Activated CD8-positive, alpha-beta memory T cell treated with anti-CD3 and anti-CD28 coated beads for 24 hours (primary cell): Measurements from ENCODE around the gene FAM81A.
"Not testable (repeated sequence)": the region's sequence is repeated elsewhere in the genome, so short reads cannot be mapped to it uniquely, and the experiment has no call there.

ENCODE experiments used
- DNase-seq: peaks from one replicate; pipeline ENCODE4 v3.0.0-alpha.2; 2020

FAM81A gene

GRCh38 chr15:59437817-59438624 is at the start of gene FAM81A:
Gene FAM81A, plus strand, starts transcription at chr15:59438186. Its CDS starts 20,441 bp downstream, at chr15:59458627.
- peak; percentile 75 for DNase-seq

- no peak for DNase-seq
These were observed 49.3 kb upstream of the FAM81A start for GRCh38 chr15:59388670-59389069.

DNA sequence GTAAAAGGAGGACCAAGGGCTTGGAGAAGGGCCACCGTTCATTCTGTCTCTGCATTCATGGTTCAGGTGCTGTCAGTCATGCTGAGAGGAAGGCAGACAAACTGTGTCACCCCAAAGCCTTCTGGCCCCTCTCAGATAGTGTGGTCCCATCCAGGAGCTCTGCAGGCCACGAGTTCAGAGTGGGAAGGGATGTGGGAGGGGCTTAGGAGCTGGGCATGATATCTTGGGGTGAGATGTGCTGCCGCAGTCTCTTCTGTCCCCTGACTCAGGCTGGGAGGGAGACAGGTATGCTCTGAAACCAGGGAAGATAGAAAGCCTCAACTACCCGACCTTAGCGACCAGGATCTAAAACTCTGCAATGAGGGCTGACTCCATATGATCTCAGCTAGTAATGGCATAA is 45.7 kb upstream of the FAM81A start:
- no peak for DNase-seq

GRCh38 chr15:59394166-59394661 is 43.8 kb upstream of the FAM81A start:
- no peak for DNase-seq

DNA sequence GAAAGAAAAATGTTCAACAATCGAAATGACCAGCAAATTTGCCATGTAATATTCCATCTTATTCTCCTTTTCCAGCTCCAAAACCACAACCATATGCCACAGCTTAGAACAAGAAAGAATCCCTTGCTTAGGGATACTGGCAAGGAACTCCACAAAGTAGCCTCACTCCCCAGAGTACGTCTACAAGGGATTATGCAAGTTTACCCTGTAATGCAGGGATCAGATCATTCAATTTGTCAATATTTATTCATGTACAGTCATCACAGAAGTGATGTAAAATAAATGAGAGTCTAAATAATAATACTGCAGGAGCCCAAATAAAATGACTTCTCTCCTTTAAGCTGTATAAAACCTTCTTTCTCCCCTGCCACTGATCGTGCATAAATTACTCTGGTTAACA is 41.8 kb upstream of the FAM81A start:
- no peak for DNase-seq

GRCh38 chr15:59396679-59397078 is 41.3 kb upstream of the FAM81A start:
- no peak for DNase-seq

GRCh38 chr15:59398220-59398619 is 39.8 kb upstream of the FAM81A start:
- no peak for DNase-seq

GRCh38 chr15:59399465-59400102 is 38.4 kb upstream of the FAM81A start:
- no peak for DNase-seq

DNA sequence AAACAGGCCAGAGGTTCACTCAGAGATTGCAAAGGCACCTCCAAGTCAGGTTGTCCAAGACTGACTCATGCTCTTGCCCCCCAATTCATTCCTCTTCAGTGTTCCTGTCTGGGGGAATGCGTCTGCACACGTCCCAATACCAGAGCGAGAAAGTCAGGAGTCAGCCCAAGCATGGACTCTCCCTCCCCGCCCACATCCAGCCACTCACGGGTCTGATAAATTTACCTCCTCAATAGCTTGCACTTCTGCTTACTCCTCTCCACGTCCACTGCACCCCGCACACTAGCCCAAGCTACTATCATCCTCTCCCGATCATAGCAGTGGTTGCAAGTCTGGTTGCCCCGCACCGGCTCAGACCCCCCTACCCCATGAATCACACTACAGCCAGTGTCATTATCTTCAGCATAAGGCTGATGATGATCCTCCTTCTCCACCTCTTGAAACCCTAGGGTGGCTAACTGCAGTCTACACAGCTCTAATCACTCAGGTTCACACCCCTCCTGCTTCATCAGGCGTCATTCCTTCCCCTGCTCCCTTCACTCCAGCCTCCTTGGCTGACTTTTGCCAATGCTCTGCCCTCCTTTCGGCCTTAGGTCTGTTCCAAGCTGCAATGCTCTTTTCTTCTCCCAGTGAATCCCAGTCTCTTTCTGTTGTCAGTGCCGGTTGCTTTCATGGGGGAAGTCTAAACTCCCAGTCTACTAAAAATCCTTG is 37.7 kb upstream of the FAM81A start:
- no peak for DNase-seq

GRCh38 chr15:59401051-59401823 is 36.7 kb upstream of the FAM81A start:
- DNase-seq: not testable (repeated sequence)

GRCh38 chr15:59401824-59402569 is 36.0 kb upstream of the FAM81A start:
- no peak for DNase-seq

- no peak for DNase-seq
These were observed 32.9 kb upstream of the FAM81A start for GRCh38 chr15:59405079-59405478.

DNA sequence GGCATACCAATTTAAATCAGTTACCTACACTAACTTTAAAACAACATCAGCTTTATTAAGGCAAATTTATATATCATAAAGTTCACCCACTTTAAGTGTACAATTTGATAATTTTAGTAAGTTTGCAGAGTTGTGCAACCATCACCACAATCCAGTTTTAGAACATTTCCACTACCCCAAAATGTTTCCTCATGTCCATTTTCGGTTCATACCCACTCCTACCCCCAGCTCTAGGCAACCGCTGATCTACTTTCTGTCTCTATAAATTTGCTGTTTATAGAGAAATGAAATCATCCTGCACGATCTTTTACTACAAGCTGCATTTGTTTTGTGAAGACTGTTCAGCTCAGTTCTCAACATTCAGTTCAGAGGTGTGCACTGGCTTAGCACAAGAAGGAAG is 31.5 kb upstream of the FAM81A start:
- DNase-seq: no peak

DNA sequence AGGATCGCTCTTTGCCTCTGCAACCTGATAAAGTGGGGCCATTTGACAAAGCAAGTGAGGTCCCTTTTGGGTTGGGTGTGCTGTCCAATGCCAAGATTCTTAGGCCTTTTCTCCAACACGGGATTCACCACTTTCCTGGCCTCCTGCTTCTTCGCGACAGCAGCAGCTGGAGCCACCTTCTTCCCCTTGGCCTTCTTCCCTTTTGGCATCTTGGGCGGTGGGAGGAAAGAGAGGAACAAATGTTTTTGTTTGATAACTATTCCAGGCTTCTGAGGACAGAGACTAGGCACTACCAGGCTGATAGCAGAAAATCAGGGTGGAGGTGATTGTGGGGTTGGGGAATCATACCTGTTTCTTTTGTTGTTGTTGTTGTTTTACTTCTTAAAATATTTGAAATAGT is 30.0 kb upstream of the FAM81A start:
- DNase-seq: no peak

DNA sequence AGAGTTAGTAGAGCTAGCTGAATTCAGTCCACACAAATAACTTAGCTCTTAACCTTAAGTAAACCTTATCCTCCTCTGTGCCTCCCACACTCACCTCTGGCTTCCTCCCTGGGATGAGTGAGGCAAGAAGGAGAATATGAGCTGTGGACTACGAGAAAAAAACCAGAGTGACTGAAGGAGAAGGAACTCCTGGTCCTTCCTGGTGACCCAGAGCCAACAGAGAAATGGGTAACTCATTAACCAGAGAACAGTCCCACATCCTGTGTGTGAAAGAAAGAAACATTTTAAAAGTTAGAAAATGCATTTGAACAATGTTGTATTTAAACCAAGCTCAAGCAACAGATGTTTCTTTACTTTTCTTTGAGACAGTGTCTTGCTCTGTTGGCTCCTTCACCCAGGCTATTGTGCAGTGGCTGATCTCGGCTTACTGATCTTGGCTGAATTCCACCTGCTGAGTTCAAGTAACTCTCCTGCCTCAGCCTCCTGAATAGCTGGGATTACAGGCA is 27.5 kb upstream of the FAM81A start:
- no peak for DNase-seq

GRCh38 chr15:59413577-59413976 is 24.4 kb upstream of the FAM81A start:
- no peak for DNase-seq

GRCh38 chr15:59416816-59417215 is 21.2 kb upstream of the FAM81A start:
- DNase-seq: no peak

DNA sequence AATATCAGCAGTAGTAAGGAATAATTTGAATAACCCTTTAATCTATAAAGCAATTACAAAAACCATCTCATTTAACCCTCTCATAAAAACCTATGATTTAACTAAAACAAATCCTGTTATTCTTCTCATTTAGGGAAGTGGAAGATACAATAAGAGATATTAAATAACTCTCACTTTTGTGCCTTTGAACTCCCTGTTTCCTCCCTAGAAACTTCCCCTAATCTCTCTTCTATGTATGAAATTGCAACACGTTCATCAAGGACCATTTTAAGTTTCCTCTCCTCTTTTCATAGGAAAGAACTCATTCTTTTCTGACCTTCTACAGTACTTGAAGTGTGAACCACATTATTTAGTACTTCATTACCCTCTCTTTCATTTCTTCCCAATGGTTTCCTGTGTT is 18.8 kb upstream of the FAM81A start:
- DNase-seq: no peak

DNA sequence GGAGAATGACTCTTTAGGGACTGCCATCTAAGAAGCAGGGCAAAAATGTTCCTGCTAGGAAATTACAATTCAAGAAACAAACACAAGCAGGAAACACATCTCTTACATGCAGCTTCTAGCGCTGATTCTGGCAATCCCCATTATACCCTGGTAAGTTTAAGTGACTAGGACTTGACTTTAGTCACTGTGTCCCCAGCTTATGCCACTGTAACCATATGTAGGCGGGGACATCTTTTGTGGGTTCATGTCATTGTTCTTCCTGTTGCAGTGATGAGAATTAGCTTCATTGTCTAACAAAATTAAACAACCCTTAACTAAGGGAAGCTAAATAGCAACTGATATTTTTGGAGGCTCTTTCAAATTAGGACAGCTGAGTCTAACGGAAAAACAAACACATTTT is 17.9 kb upstream of the FAM81A start:
- no peak for DNase-seq

DNA sequence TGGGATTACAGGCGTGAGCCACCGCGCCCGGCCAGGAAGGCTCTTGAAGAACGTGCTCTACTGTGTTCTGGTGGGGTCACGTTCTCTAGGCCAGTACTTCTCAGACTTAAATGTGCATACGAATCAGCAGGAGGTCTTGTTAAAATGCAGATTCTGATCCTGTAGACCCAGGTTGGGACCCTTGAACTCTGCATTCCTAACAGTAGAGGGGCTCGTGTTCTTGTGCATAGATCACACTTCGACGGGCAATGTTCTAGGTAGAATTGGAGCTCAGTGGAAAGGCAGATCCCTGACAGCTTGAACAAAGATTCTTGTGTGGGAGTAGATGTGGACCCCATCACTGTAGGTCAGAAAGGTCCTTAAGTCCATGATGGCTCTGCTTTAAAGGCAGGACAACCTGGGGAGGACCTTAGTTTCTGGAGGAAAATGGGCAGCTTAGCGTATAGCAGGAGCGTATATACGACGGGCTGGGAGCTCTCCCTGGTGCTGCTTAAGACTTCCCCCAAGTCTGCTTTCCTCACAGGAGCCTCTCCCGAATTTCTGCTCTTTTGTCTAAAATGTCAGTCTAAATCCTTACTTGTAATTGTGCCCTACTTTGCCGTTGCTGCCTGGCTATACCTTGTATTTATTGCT is 16.9 kb upstream of the FAM81A start:
- no peak for DNase-seq

DNA sequence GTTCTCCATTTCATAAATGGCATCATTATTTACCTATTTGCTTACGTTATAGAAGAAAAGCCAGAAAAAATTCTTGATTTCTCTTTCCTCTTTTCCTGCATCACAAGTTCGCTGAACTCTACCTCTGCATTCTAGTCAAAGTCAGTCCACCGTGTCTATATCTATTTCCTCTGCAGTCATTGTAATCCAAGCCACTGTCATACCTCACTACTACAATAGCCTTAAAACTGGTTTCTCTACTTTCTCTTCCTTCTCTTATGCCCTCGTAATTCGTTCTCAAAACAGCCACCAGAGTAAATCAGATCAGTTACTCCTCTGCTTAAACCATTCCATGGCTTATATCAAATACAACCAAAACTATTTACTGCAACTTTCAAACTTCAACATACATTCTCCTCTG is 13.4 kb upstream of the FAM81A start:
- no peak for DNase-seq
